ENCODE results near the gene PDZK1.

GRCh38 chr1:145717833-145718232, 10.7 kb upstream of the PDZK1 start:
- TF ChIP-seq SUZ12 (IDR thresholded peaks at IDR 0.05; ENCODE audit: extremely low read depth, insufficient read depth, insufficient read length): no peak
- TF ChIP-seq YY1 (IDR thresholded peaks at IDR 0.05; ENCODE audit: insufficient read depth, insufficient read length): no peak
- TF ChIP-seq ZNF274 (IDR thresholded peaks at IDR 0.05; ENCODE audit: low read depth, low read length): no peak
